HepG2 (cell line): ENCODE data around the gene ABHD17B. TPM values are rescaled to one million over a fixed set of nuclear protein-coding genes. Genes with fewer than 3 reads are reported as not detected.

ENCODE experiments used
- AHR ChIP-seq: IDR thresholded peaks from 2 replicates; pipeline ENCODE4 v1.6.1; 2018; ENCODE audit warnings: missing genetic modification reagents, missing compliant biosample characterization
- E2F1 ChIP-seq: sonication (generic); formaldehyde crosslinking; IDR thresholded peaks from 2 replicates; pipeline ENCODE4 v1.5.0; 2020; ENCODE audit warnings: missing genetic modification reagents
- ELF3 ChIP-seq: IDR thresholded peaks from 2 replicates; pipeline ENCODE4 v1.6.1; 2016; ENCODE audit warnings: missing genetic modification reagents, missing compliant biosample characterization
- GTF3A ChIP-seq: sonication (generic); formaldehyde crosslinking; conservative IDR thresholded peaks from 2 replicates; pipeline ENCODE4 v1.4.0; 2020; ENCODE audit warnings: mild to moderate bottlenecking, missing genetic modification reagents
- HOXA7 ChIP-seq: sonication (generic); formaldehyde crosslinking; IDR thresholded peaks from 2 replicates; pipeline ENCODE4 v1.8.1; 2022; ENCODE audit warnings: mild to moderate bottlenecking, missing genetic modification reagents, moderate library complexity
- JUND ChIP-seq: sonication (generic); formaldehyde crosslinking; IDR thresholded peaks from 2 replicates; pipeline ENCODE4 v1.8.0; 2022; ENCODE audit warnings: mild to moderate bottlenecking, missing genetic modification reagents
- KAT7 ChIP-seq: IDR thresholded peaks from 2 replicates; pipeline ENCODE4 v1.6.1; 2018; ENCODE audit warnings: borderline replicate concordance, missing compliant biosample characterization
- KDM5A ChIP-seq: fragments of 200-600 bp; sonication (generic); IDR thresholded peaks from 2 replicates; pipeline ENCODE4 v1.7.0; 2018; ENCODE audit warnings: antibody characterized with exemption, mild to moderate bottlenecking, low read length, borderline replicate concordance
- LRRFIP1 ChIP-seq: sonication (generic); formaldehyde crosslinking; conservative IDR thresholded peaks from 2 replicates; pipeline ENCODE4 v1.4.0; 2020; ENCODE audit warnings: missing genetic modification reagents
- MAFK ChIP-seq, 2 experiments: IDR thresholded peaks in 1 of 2; conservative IDR thresholded peaks in 1 of 2; 2 replicates each; pipeline ENCODE4 v1.6.1; 2011; ENCODE audit warnings: improper control_type of control experiment in 2 of 2, low read length in 2 of 2
- NCOA1 ChIP-seq: sonication (generic); formaldehyde crosslinking; IDR thresholded peaks from 2 replicates; pipeline ENCODE4 v1.9.0; 2021; ENCODE audit warnings: missing genetic modification reagents
- NFE2L1 ChIP-seq: sonication (generic); formaldehyde crosslinking; IDR thresholded peaks from 2 replicates; pipeline ENCODE4 v1.4.0; 2020; ENCODE audit warnings: missing genetic modification reagents, mild to moderate bottlenecking, borderline replicate concordance
- SMAD1 ChIP-seq: sonication (generic); formaldehyde crosslinking; IDR thresholded peaks from 2 replicates; pipeline ENCODE4 v1.4.0; 2020; ENCODE audit warnings: missing genetic modification reagents, low read depth, mild to moderate bottlenecking, borderline replicate concordance
- ZFP37 ChIP-seq: sonication (generic); formaldehyde crosslinking; IDR thresholded peaks from 2 replicates; pipeline ENCODE4 v1.4.0; 2020; ENCODE audit warnings: missing genetic modification reagents, borderline replicate concordance
- ZNF101 ChIP-seq: sonication (generic); formaldehyde crosslinking; IDR thresholded peaks from 2 replicates; pipeline ENCODE4 v1.4.0; 2020; ENCODE audit warnings: mild to moderate bottlenecking, low read depth, missing genetic modification reagents, borderline replicate concordance
- ZNF276 ChIP-seq: sonication (generic); formaldehyde crosslinking; IDR thresholded peaks from 2 replicates; pipeline ENCODE4 v1.4.0; 2020; ENCODE audit warnings: mild to moderate bottlenecking, low read depth, missing genetic modification reagents
- ZNF780A ChIP-seq: sonication (generic); formaldehyde crosslinking; IDR thresholded peaks from 2 replicates; pipeline ENCODE4 v1.8.0; 2022; ENCODE audit warnings: mild to moderate bottlenecking, missing genetic modification reagents, moderate library complexity
- ZNF788 ChIP-seq: sonication (generic); formaldehyde crosslinking; IDR thresholded peaks from 2 replicates; pipeline ENCODE4 v1.5.0; 2020; ENCODE audit warnings: mild to moderate bottlenecking, missing genetic modification reagents, borderline replicate concordance
- polyA plus RNA-seq, 8 experiments: library from polyadenylated mRNA; depleted of rRNA in 3 of 8; stranded (reverse) in 7 of 8; unstranded in 1 of 8; fragments of >200 nt; fragmentation: Illumina TruSeq in 4 of 8; extraction: Trizol in 4 of 8; gene quantifications; 2 replicates each; pipeline versions ENCODE4 v1.2.1 to v1.2.3, GENCODE V29; 2011 to 2016; ENCODE audit warnings: low read depth in 4 of 8, missing spikeins in 1 of 8, mixed read lengths in 1 of 8; ENCODE audit not compliant: insufficient read depth in 1 of 8
- total RNA-seq, 5 experiments: library from RNA; depleted of rRNA; stranded (reverse); fragments of >200 nt; fragmentation: Illumina TruSeq; extraction: Trizol; gene quantifications; 2 replicates each; pipeline ENCODE4 v1.2.3, GENCODE V29; 2016; ENCODE audit warnings: low read depth in 1 of 5
- TF ChIP-seq, protein P1 (sequence below): sonication (generic); formaldehyde crosslinking; IDR thresholded peaks from 2 replicates; pipeline ENCODE4 v1.5.0; 2020; ENCODE audit warnings: mild to moderate bottlenecking, missing genetic modification reagents
- TF ChIP-seq, protein P2 (sequence below): sonication (generic); formaldehyde crosslinking; IDR thresholded peaks from 2 replicates; pipeline ENCODE4 v1.4.0; 2020; ENCODE audit warnings: missing genetic modification reagents, low read depth, mild to moderate bottlenecking, borderline replicate concordance

Gene ABHD17B
- total and polyA plus RNA-seq, 2 of the 13 experiments (the other 11 are each of a cell fraction or from before 2014, with no cell fraction given) = 11.3 to 22.0 TPM

DNA sequence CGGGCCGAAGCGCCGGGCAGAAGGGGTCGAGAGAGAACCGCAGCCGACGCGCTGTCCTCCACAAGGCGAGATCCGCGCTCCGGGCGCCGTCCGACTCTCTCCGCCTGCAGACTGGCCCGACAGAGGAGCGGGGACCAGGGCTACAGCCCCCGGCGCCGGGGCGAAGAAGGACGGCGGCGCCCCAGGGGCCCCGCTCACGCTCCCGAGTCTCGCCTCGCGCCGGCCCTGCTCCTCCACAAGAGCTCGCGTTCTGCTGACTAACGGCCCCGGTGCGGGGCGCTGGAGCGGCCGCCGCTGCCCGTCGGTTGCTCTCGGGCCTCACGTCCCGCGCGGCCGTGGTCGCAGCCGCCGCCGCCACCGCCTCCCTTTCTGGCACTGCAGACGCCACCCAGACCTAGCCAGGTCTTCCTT, 338 bp downstream of the ABHD17B start (continued):
- TF ChIP-seq, protein P1, sequence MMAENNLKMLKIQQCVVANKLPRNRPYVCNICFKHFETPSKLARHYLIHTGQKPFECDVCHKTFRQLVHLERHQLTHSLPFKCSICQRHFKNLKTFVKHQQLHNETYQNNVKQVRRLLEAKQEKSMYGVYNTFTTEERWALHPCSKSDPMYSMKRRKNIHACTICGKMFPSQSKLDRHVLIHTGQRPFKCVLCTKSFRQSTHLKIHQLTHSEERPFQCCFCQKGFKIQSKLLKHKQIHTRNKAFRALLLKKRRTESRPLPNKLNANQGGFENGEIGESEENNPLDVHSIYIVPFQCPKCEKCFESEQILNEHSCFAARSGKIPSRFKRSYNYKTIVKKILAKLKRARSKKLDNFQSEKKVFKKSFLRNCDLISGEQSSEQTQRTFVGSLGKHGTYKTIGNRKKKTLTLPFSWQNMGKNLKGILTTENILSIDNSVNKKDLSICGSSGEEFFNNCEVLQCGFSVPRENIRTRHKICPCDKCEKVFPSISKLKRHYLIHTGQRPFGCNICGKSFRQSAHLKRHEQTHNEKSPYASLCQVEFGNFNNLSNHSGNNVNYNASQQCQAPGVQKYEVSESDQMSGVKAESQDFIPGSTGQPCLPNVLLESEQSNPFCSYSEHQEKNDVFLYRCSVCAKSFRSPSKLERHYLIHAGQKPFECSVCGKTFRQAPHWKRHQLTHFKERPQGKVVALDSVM (CRISPR knock-in tag) = no peak
- TF ChIP-seq ZFP37 (CRISPR knock-in tag) (0 out of 2 replicates have a peak, but pooled peaks have one; percentile 4), ZNF276 (CRISPR knock-in tag) (0 out of 2 replicates have a peak, but pooled peaks have one; percentile 42), ELF3 (no peak), GTF3A (no peak), E2F1 (CRISPR knock-in tag) (peak; percentile 35; the same call in 1 of the 2 replicates), ZNF780A (CRISPR knock-in tag) (no peak; the same call in 1 of the 2 replicates), LRRFIP1 (CRISPR knock-in tag) (no peak), NCOA1 (CRISPR knock-in tag) (no peak; the same call in 1 of the 2 replicates), HOXA7 (CRISPR knock-in tag) (no peak), ZNF788 (CRISPR knock-in tag) (no peak), MAFK (conservative IDR thresholded peaks at IDR 0.05 in 1 of 2, IDR thresholded peaks at IDR 0.05 in 1 of 2; ENCODE audit: low read length in 2 of 2) (no peak), JUND (CRISPR knock-in tag) (no peak), ZNF101 (CRISPR knock-in tag) (peak; percentile 49; the same call in 1 of the 2 replicates), KAT7 (CRISPR knock-in tag) (peak; percentile 67; the same call in 1 of the 2 replicates), SMAD1 (CRISPR knock-in tag) (peak; percentile 31; the same call in 1 of the 2 replicates), NFE2L1 (CRISPR knock-in tag) (no peak), AHR (CRISPR knock-in tag) (no peak), KDM5A (no peak)
- TF ChIP-seq, protein P2, sequence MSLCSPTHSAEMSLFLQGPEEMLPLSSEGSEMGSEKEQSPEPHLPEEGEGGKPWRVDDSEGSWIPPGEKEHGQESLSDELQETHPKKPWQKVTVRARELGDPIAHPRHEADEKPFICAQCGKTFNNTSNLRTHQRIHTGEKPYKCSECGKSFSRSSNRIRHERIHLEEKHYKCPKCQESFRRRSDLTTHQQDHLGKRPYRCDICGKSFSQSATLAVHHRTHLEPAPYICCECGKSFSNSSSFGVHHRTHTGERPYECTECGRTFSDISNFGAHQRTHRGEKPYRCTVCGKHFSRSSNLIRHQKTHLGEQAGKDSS = peak; percentile 88
